ENCODE results near the gene RNASET2.

- TF ChIP-seq POLR2A (IDR thresholded peaks at IDR 0.05): no peak
- TF ChIP-seq, protein P1, sequence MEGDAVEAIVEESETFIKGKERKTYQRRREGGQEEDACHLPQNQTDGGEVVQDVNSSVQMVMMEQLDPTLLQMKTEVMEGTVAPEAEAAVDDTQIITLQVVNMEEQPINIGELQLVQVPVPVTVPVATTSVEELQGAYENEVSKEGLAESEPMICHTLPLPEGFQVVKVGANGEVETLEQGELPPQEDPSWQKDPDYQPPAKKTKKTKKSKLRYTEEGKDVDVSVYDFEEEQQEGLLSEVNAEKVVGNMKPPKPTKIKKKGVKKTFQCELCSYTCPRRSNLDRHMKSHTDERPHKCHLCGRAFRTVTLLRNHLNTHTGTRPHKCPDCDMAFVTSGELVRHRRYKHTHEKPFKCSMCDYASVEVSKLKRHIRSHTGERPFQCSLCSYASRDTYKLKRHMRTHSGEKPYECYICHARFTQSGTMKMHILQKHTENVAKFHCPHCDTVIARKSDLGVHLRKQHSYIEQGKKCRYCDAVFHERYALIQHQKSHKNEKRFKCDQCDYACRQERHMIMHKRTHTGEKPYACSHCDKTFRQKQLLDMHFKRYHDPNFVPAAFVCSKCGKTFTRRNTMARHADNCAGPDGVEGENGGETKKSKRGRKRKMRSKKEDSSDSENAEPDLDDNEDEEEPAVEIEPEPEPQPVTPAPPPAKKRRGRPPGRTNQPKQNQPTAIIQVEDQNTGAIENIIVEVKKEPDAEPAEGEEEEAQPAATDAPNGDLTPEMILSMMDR (IDR thresholded peaks at IDR 0.05): no peak
Measured at GRCh38 chr6:166926748-166927147, 29.6 kb downstream of the RNASET2 start.

Data from testis (tissue), 2 donors.